ENCODE data around the gene ZG16. TPM values are rescaled to one million over a fixed set of nuclear protein-coding genes. Genes with fewer than 3 reads are reported as not detected.
A peak's percentile ranks its signal among the peaks of the same experiment; 100 is the strongest.

Gene ZG16
- total and polyA plus RNA-seq, 9 of the 15 experiments (the other 6 are each of a cell fraction or from before 2014, with no cell fraction given), result 0.04 TPM; not detected in 8

- TF ChIP-seq ZFP91 (CRISPR knock-in tag; IDR thresholded peaks at IDR 0.05) (no peak), SAP30 (IDR thresholded peaks at IDR 0.05; ENCODE audit: borderline replicate concordance, insufficient read depth, low read depth, low read length, poor library complexity, severe bottlenecking) (no peak), BRD9 (IDR thresholded peaks at IDR 0.05; ENCODE audit: low read depth, partially characterized antibody) (peak; percentile 90), KAT7 (CRISPR knock-in tag; IDR thresholded peaks at IDR 0.05; ENCODE audit: borderline replicate concordance) (no peak), L3MBTL2 (IDR thresholded peaks at IDR 0.05) (peak; percentile 84), ZNF217 (CRISPR knock-in tag; IDR thresholded peaks at IDR 0.05) (no peak), NR3C1 (CRISPR knock-in tag; IDR thresholded peaks at IDR 0.05) (no peak), POLR2G (IDR thresholded peaks at IDR 0.05; ENCODE audit: low read depth, low read length) (peak; percentile 90), NRF1 (conservative IDR thresholded peaks at IDR 0.05 in 1 of 2, IDR thresholded peaks at IDR 0.05 in 1 of 2) (peak; percentile 100), SUPT5H (IDR thresholded peaks at IDR 0.05) (peak; percentile 87), CTCFL (IDR thresholded peaks at IDR 0.05; ENCODE audit: borderline replicate concordance, insufficient read depth, low read depth, low read length, poor library complexity, severe bottlenecking) (peak; percentile 90), ZNF165 (CRISPR knock-in tag; IDR thresholded peaks at IDR 0.05; ENCODE audit: borderline replicate concordance) (no peak), ERF (CRISPR knock-in tag; IDR thresholded peaks at IDR 0.05) (peak; percentile 89), THRA (IDR thresholded peaks at IDR 0.05) (no peak), HNRNPK (IDR thresholded peaks at IDR 0.05; ENCODE audit: low read depth, low read length, poor library complexity, severe bottlenecking) (no peak), GABPA (tag; conservative IDR thresholded peaks at IDR 0.05; ENCODE audit: low read depth) (peak; percentile 74), RBBP5 (IDR thresholded peaks at IDR 0.05; ENCODE audit: borderline replicate concordance, insufficient read depth, low read length, poor library complexity, severe bottlenecking) (peak; percentile 28), MLX (CRISPR knock-in tag; conservative IDR thresholded peaks at IDR 0.05) (no peak)
Measured at GRCh38 chr16:29815793-29816693, 38.0 kb downstream of the ZG16 start, which contains the start of gene PAGR1 (continued).
